ENCODE measurements around the gene ZBTB47.

The ZBTB47 gene

DNA sequence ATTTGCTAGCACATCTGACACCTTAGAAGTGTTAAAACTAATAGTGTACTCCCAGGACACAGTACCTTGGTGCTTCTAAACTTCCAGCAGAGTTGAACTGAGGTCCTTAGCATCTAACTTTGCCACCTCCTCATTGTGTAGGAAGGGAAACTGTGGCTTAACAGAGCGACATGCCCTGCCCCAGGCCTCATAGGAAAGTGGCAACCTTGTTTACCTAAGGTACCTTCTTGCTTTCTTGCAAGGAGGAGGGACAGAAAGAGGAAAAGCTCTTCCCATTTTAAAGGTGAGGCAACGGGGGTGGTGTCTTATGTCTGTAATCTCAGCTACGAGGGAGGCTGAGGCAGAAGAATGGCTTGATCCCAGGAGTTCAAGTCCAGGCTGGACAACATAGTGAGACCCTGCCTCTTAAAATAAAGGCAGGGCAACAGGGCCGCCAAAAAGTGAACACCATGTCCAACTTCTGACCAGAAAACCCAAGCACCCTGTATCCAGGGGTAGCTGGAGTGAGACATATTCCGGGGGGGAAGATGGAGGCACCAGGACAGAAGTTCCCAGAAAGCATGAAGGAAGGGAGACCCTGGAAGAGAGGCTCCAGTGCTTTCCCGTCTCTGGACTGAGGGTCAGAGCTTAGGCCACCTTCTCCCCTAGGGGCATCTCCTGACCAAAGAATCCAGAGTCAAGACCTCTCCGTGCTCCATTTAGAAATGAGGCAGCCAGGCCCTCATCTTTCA, 31.3 kb downstream of the ZBTB47 start:
- Histone ChIP-seq H3K9me3 (replicated peaks in 1 of 2; ENCODE audit: control insufficient read depth in 2 of 2, insufficient read depth in 1 of 2, low read depth in 1 of 2, low read length in 2 of 2) (no peaks in the 10 kb centered on the region), H2AFZ (ENCODE audit: low read length) (no peak overlapping the region), H2BK5ac (ENCODE audit: low read length) (peak overlapping the region; percentile 49), H3K27ac (replicated peaks; ENCODE audit: low read length) (no peak overlapping the region), H2BK15ac (ENCODE audit: low read length) (no peak overlapping the region), H3K23ac (ENCODE audit: low read depth, low read length, poor library complexity) (no peak overlapping the region), H3K14ac (ENCODE audit: low read length) (no peak overlapping the region), H3K79me1 (ENCODE audit: low read depth, low read length) (no peaks in the 10 kb centered on the region), H2BK12ac (ENCODE audit: low read length) (no peak overlapping the region), H3K27me3 (ENCODE audit: control insufficient read depth in 3 of 3, insufficient read depth in 3 of 3, low read depth in 1 of 3, low read length in 3 of 3) (peaks cover 0 to 3% (median 0%) of the 10 kb centered on the region in 3 experiments), H3K4me1 (ENCODE audit: control insufficient read depth in 2 of 2, insufficient read depth in 1 of 2, low read depth in 1 of 2, low read length in 2 of 2) (peaks cover 0 to 7% of the 10 kb centered on the region in 2 donors), H4K8ac (ENCODE audit: low read depth, low read length) (no peak overlapping the region), H3K4me2 (ENCODE audit: insufficient read depth, low read length, poor library complexity, severe bottlenecking) (no peak overlapping the region), H3K36me3 (replicated peaks in 1 of 2; ENCODE audit: control insufficient read depth in 2 of 2, insufficient read depth in 2 of 2, low read length in 2 of 2) (no peaks in the 10 kb centered on the region), H2BK120ac (ENCODE audit: low read depth, low read length) (no peak overlapping the region), H3K4ac (ENCODE audit: low read length) (no peak overlapping the region), H4K91ac (ENCODE audit: low read depth, low read length, poor library complexity) (no peak overlapping the region), H3K18ac (ENCODE audit: low read length) (no peak overlapping the region), H3K9ac (ENCODE audit: low read depth, low read length, poor library complexity) (no peak overlapping the region), H3K4me3 (ENCODE audit: low read length in 2 of 2) (no peak overlapping the region), H2AK5ac (ENCODE audit: low read depth, low read length) (no peak overlapping the region)
- DNase-seq (ENCODE audit: low spot score), result no peak
- WGBS, 2 donors (ENCODE audit: extremely low coverage in 2 of 2, insufficient read length in 2 of 2, insufficient replicate concordance in 1 of 2), result no CpG with 5 or more reads among the region's 7 CpGs

DNA sequence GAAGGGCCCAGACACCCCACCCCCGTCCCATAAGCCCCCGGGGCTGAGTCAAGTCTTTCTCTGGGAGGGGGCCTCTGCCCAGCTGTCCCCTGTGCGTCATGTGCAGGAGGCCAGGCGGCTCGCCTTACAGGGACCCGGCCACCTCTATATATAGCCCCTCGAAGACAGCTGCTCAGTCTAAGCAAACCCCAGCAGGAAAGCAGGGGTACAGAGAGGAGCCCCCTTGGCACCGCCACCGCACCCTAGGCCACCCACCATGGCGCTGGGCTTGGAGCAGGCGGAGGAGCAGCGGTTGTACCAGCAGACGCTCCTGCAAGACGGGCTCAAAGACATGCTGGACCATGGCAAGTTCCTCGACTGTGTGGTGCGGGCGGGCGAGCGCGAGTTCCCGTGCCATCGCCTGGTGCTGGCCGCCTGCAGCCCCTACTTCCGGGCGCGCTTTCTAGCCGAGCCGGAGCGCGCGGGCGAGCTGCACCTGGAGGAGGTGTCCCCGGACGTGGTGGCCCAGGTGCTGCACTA, 31.9 kb downstream of the ZBTB47 start, which contains the start of gene KLHL40:
KLHL40 (plus strand) TSS at position 175 of the 519 bp plus-strand sequence; CDS start at position 257, 82 bp downstream.
- WGBS, 2 donors (ENCODE audit: extremely low coverage in 2 of 2, insufficient read length in 2 of 2, insufficient replicate concordance in 1 of 2), result no CpG with 5 or more reads among the region's 34 CpGs
- Histone ChIP-seq H3K9ac (ENCODE audit: low read depth, low read length, poor library complexity) (no peak within 1 kb of the TSS), H2AK5ac (ENCODE audit: low read depth, low read length) (no peak within 1 kb of the TSS), H3K14ac (ENCODE audit: low read length) (peak within 1 kb of the TSS; percentile 96), H2BK15ac (ENCODE audit: low read length) (no peak within 1 kb of the TSS), H3K79me1 (ENCODE audit: low read depth, low read length) (no peaks in the 10 kb centered on the region), H2BK5ac (ENCODE audit: low read length) (peak within 1 kb of the TSS; percentile 49), H3K4me3 (ENCODE audit: low read length in 2 of 2) (peak within 1 kb of the TSS in 1 of 2 donors; percentile 16), H4K8ac (ENCODE audit: low read depth, low read length) (no peak within 1 kb of the TSS), H3K27ac (replicated peaks; ENCODE audit: low read length) (no peak within 1 kb of the TSS), H3K9me3 (replicated peaks in 1 of 2; ENCODE audit: control insufficient read depth in 2 of 2, insufficient read depth in 1 of 2, low read depth in 1 of 2, low read length in 2 of 2) (no peaks in the 10 kb centered on the region), H2BK120ac (ENCODE audit: low read depth, low read length) (peak within 1 kb of the TSS; percentile 7), H4K91ac (ENCODE audit: low read depth, low read length, poor library complexity) (peak within 1 kb of the TSS; percentile 74), H3K4me1 (ENCODE audit: control insufficient read depth in 2 of 2, insufficient read depth in 1 of 2, low read depth in 1 of 2, low read length in 2 of 2) (peaks cover 0 to 11% of the 10 kb centered on the region in 2 donors), H3K36me3 (replicated peaks in 1 of 2; ENCODE audit: control insufficient read depth in 2 of 2, insufficient read depth in 2 of 2, low read length in 2 of 2) (no peaks in the 10 kb centered on the region), H3K23ac (ENCODE audit: low read depth, low read length, poor library complexity) (peak within 1 kb of the TSS; percentile 77), H3K4me2 (ENCODE audit: insufficient read depth, low read length, poor library complexity, severe bottlenecking) (no peak within 1 kb of the TSS), H3K27me3 (ENCODE audit: control insufficient read depth in 3 of 3, insufficient read depth in 3 of 3, low read depth in 1 of 3, low read length in 3 of 3) (peaks cover 0 to 7% (median 0%) of the 10 kb centered on the region in 3 experiments), H2BK12ac (ENCODE audit: low read length) (peak within 1 kb of the TSS; percentile 46), H3K18ac (ENCODE audit: low read length) (peak within 1 kb of the TSS; percentile 53), H3K4ac (ENCODE audit: low read length) (peak within 1 kb of the TSS; percentile 38), H2AFZ (ENCODE audit: low read length) (no peak within 1 kb of the TSS)
- DNase-seq (ENCODE audit: low spot score), result no peak

DNA sequence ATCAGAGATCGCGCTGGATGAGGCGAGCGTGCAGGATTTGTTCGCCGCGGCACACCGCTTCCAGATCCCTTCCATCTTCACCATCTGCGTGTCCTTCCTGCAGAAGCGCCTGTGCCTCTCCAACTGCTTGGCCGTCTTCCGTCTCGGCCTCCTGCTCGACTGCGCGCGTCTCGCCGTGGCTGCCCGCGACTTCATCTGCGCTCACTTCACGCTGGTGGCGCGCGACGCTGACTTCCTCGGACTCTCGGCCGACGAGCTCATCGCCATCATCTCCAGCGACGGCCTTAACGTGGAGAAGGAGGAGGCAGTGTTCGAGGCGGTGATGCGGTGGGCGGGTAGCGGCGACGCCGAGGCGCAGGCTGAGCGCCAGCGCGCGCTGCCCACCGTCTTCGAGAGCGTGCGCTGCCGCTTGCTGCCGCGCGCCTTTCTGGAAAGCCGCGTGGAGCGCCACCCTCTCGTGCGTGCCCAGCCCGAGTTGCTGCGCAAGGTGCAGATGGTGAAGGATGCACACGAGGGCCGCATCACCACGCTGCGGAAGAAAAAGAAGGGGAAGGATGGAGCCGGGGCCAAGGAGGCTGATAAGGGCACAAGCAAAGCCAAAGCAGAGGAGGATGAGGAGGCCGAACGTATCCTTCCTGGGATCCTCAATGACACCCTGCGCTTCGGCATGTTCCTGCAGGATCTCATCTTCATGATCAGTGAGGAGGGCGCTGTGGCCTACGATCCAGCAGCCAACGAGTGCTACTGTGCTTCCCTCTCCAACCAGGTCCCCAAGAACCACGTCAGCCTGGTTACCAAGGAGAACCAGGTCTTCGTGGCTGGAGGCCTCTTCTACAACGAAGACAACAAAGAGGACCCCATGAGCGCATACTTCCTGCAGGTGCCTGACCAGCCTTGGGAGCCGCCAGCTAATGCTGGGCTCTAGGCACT, 32.7 kb downstream of the ZBTB47 start:
- peak overlapping the region; percentile 19 for H3K18ac ChIP-seq (ENCODE audit: low read length)
- no peaks in the 10 kb centered on the region for H3K79me1 ChIP-seq (ENCODE audit: low read depth, low read length)
- no peak overlapping the region for H3K9ac ChIP-seq (ENCODE audit: low read depth, low read length, poor library complexity)
- H2BK12ac ChIP-seq (ENCODE audit: low read length), result peak overlapping the region; percentile 46
- H3K36me3 ChIP-seq (replicated peaks in 1 of 2; ENCODE audit: control insufficient read depth in 2 of 2, insufficient read depth in 2 of 2, low read length in 2 of 2), result no peaks in the 10 kb centered on the region
- peaks cover 0 to 11% of the 10 kb centered on the region in 2 donors for H3K4me1 ChIP-seq (ENCODE audit: control insufficient read depth in 2 of 2, insufficient read depth in 1 of 2, low read depth in 1 of 2, low read length in 2 of 2)
- no CpG with 5 or more reads among the region's 80 CpGs for WGBS, 2 donors (ENCODE audit: extremely low coverage in 2 of 2, insufficient read length in 2 of 2, insufficient replicate concordance in 1 of 2)
- H3K4me3 ChIP-seq (ENCODE audit: low read length in 2 of 2), result peak overlapping the region in 1 of 2 donors; percentile 16
- no peak overlapping the region for H4K8ac ChIP-seq (ENCODE audit: low read depth, low read length)
- peaks cover 0 to 11% (median 0%) of the 10 kb centered on the region in 3 experiments for H3K27me3 ChIP-seq (ENCODE audit: control insufficient read depth in 3 of 3, insufficient read depth in 3 of 3, low read depth in 1 of 3, low read length in 3 of 3)
- DNase-seq (ENCODE audit: low spot score), result no peak
- H2BK15ac ChIP-seq (ENCODE audit: low read length), result no peak overlapping the region
- no peak overlapping the region for H3K27ac ChIP-seq (replicated peaks; ENCODE audit: low read length)
- peak overlapping the region; percentile 7 for H2BK120ac ChIP-seq (ENCODE audit: low read depth, low read length)
- H3K4ac ChIP-seq (ENCODE audit: low read length), result no peak overlapping the region
- no peaks in the 10 kb centered on the region for H3K9me3 ChIP-seq (replicated peaks in 1 of 2; ENCODE audit: control insufficient read depth in 2 of 2, insufficient read depth in 1 of 2, low read depth in 1 of 2, low read length in 2 of 2)
- H2AK5ac ChIP-seq (ENCODE audit: low read depth, low read length), result no peak overlapping the region
- no peak overlapping the region for H2AFZ ChIP-seq (ENCODE audit: low read length)
- peak overlapping the region; percentile 77 for H3K23ac ChIP-seq (ENCODE audit: low read depth, low read length, poor library complexity)
- H2BK5ac ChIP-seq (ENCODE audit: low read length), result no peak overlapping the region
- H3K4me2 ChIP-seq (ENCODE audit: insufficient read depth, low read length, poor library complexity, severe bottlenecking), result no peak overlapping the region
- H3K14ac ChIP-seq (ENCODE audit: low read length), result peak overlapping the region; percentile 96
- peak overlapping the region; percentile 74 for H4K91ac ChIP-seq (ENCODE audit: low read depth, low read length, poor library complexity)

All from neuronal stem cell (in vitro differentiated cells).